HG03139 (cell line): Measurements from ENCODE around the gene HERPUD1.

Experiments used
- ATAC-seq: cut with Tn5 transposase; IDR thresholded peaks from one replicate; pipeline ENCODE4 v1.9.1; 2021; ENCODE audit not compliant: unreplicated experiment

Gene HERPUD1

DNA sequence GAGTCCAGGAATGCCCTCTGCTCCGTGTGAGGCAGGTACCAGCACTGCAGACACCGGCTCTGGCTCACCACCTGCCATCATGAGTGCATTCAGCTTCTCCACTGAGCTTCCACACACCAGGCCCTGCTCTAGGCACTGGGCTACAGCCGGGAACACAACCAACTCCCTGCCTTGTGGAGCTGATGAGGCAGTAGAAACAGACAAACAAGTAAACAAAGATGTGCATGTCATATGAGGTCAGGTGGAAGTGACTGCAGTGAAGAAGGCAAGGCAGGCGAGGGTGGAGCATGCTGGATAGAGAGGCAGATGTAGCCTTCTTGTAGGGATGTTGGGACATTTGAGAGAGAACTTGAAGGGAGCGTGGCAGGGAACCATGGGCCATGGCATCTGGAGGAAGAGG lies 62.4 kb downstream of the HERPUD1 start:
- no peak for ATAC-seq
